HepG2 (cell line): ENCODE measurements around the gene CEP63. TPM values are rescaled to one million over a fixed set of nuclear protein-coding genes. Genes with fewer than 3 reads are reported as not detected.

Experiments used
- ATAC-seq: fragments of 200-7000 bp; cut with Tn5 transposase; 3 replicates; pipeline ENCODE4 v1.9.1; 2020; ENCODE audit warnings: mild to moderate bottlenecking, moderate library complexity
- BruUV-seq: library from RNA; stranded (reverse); fragments of 400-500 nt; replicated peaks from 2 replicates; lab custom pipeline; 2021; lab: Mats Ljungman, UMichigan
- CTCF ChIA-PET: fragments of 300-600 bp; formaldehyde crosslinking; extraction: SDS; loops from one replicate; lab custom pipeline; 2021; ENCODE audit warnings: low total read pairs, inconsistent platforms, low intra/inter-chr PET ratio; lab: Yijun Ruan, JAX
- POLR2A ChIA-PET: fragments of 350-600 bp; sonication (Branson Sonifier 250); formaldehyde crosslinking; loops from one replicate; lab custom pipeline; 2020; ENCODE audit warnings: antibody characterized with exemption, inconsistent platforms; lab: Yijun Ruan, JAX
- DNase-seq: peaks from one replicate; pipeline ENCODE4 v3.0.0-alpha.2; 2015; ENCODE audit warnings: low spot score
- FAIRE-seq: peaks from 3 replicates; lab custom pipeline; 2011; peaks lifted over from hg19 to GRCh38; lab: Jason Lieb, UNC
- H2AFZ ChIP-seq: one replicate; pipeline ENCODE4 v1.6.1; 2011; ENCODE audit warnings: low read length, inconsistent platforms
- H3K27ac ChIP-seq: fragments of 300-600 bp; 3 replicates; pipeline ENCODE4 v1.8.0; 2011; ENCODE audit warnings: mixed run types, mild to moderate bottlenecking, mixed read lengths, low read length, inconsistent platforms; ENCODE audit not compliant: insufficient read depth; ENCODE audit errors: extremely low read length
- H3K27me3 ChIP-seq, 2 experiments: fragments of 200-600 bp in 1 of 2; 2 replicates in 1 of 2; 3 replicates in 1 of 2; pipeline versions ENCODE4 v1.6.0 to v1.8.0; 2011; ENCODE audit warnings: low read length in 2 of 2, mild to moderate bottlenecking in 2 of 2, moderate library complexity in 2 of 2, inconsistent platforms in 1 of 2; ENCODE audit not compliant: insufficient read depth in 2 of 2, control insufficient read depth in 1 of 2
- H3K36me3 ChIP-seq, 2 experiments: fragments of 200-600 bp in 1 of 2; replicated peaks in 1 of 2; 2 replicates in 1 of 2; 3 replicates in 1 of 2; pipeline versions ENCODE4 v1.5.1 to v1.8.0; 2011; ENCODE audit warnings: low read length in 2 of 2, inconsistent platforms in 1 of 2; ENCODE audit not compliant: insufficient read depth in 2 of 2, control insufficient read depth in 1 of 2
- H3K4me1 ChIP-seq: 2 replicates; pipeline ENCODE4 v1.5.1; 2012; ENCODE audit warnings: low read length, inconsistent platforms; ENCODE audit not compliant: insufficient read depth
- H3K4me2 ChIP-seq: 2 replicates; pipeline ENCODE4 v1.6.0; 2011; ENCODE audit warnings: low read depth, low read length, inconsistent platforms
- H3K4me3 ChIP-seq, 3 experiments: fragments of 200-600 bp in 1 of 3; sonication (generic), shearing (Covaris generic) in 1 of 3; replicated peaks in 1 of 3; 2 replicates each; pipeline ENCODE4 v1.5.1; 2011 to 2016; ENCODE audit warnings: low read length in 3 of 3, inconsistent platforms in 2 of 3, low read depth in 2 of 3, mild to moderate bottlenecking in 2 of 3, control low read depth in 1 of 3, mixed read lengths in 1 of 3; ENCODE audit not compliant: insufficient read depth in 1 of 3
- H3K79me2 ChIP-seq: one replicate; pipeline ENCODE4 v1.6.1; 2011; ENCODE audit warnings: low read length, inconsistent platforms; ENCODE audit not compliant: insufficient read depth
- H3K9ac ChIP-seq: 2 replicates; pipeline ENCODE4 v1.6.0; 2011; ENCODE audit warnings: mild to moderate bottlenecking, low read depth, low read length, inconsistent platforms; ENCODE audit not compliant: insufficient read depth
- H3K9me3 ChIP-seq: 2 replicates; pipeline ENCODE4 v1.5.1; 2012; ENCODE audit warnings: mild to moderate bottlenecking, low read length
- H4K20me1 ChIP-seq: 2 replicates; pipeline ENCODE4 v1.6.0; 2011; ENCODE audit warnings: inconsistent platforms, mild to moderate bottlenecking, low read length, moderate library complexity; ENCODE audit not compliant: insufficient read depth
- ELF4 ChIP-seq: sonication (generic); formaldehyde crosslinking; IDR thresholded peaks from 2 replicates; pipeline ENCODE4 v1.5.0; 2020; ENCODE audit warnings: missing genetic modification reagents, mild to moderate bottlenecking, moderate library complexity, borderline replicate concordance
- FIP1L1 ChIP-seq: fragments of 200-400 bp; formaldehyde crosslinking; IDR thresholded peaks from 2 replicates; pipeline ENCODE4 v1.6.1; 2018; ENCODE audit warnings: low read depth, mild to moderate bottlenecking, low read length, moderate library complexity, borderline replicate concordance; ENCODE audit not compliant: insufficient read depth
- GLI4 ChIP-seq: sonication (generic); formaldehyde crosslinking; IDR thresholded peaks from 2 replicates; pipeline ENCODE4 v1.5.1; 2020; ENCODE audit warnings: missing genetic modification reagents, mild to moderate bottlenecking, moderate library complexity, borderline replicate concordance
- SETDB1 ChIP-seq: sonication (generic); formaldehyde crosslinking; IDR thresholded peaks from 2 replicates; pipeline ENCODE4 v1.5.1; 2020; ENCODE audit warnings: missing genetic modification reagents, mild to moderate bottlenecking, borderline replicate concordance
- SIN3B ChIP-seq: fragments of 150-350 bp; IDR thresholded peaks from 2 replicates; pipeline ENCODE4 v1.6.1; 2014; ENCODE audit warnings: low read length
- SP5 ChIP-seq: IDR thresholded peaks from 2 replicates; pipeline ENCODE4 v1.6.1; 2016; ENCODE audit warnings: low read depth, borderline replicate concordance
- TSC22D2 ChIP-seq: sonication (generic); formaldehyde crosslinking; IDR thresholded peaks from 2 replicates; pipeline ENCODE4 v1.5.1; 2020; ENCODE audit warnings: missing genetic modification reagents, mild to moderate bottlenecking, borderline replicate concordance
- ZNF317 ChIP-seq: sonication (generic); formaldehyde crosslinking; IDR thresholded peaks from 2 replicates; pipeline ENCODE4 v1.5.0; 2020; ENCODE audit warnings: mild to moderate bottlenecking, missing genetic modification reagents
- ZNF766 ChIP-seq: sonication (generic); formaldehyde crosslinking; IDR thresholded peaks from 2 replicates; pipeline ENCODE4 v1.5.0; 2020; ENCODE audit warnings: missing genetic modification reagents, borderline replicate concordance
- ZNF777 ChIP-seq: sonication (generic); formaldehyde crosslinking; IDR thresholded peaks from 2 replicates; pipeline ENCODE4 v1.4.0; 2020; ENCODE audit warnings: missing genetic modification reagents
- ZNF792 ChIP-seq: IDR thresholded peaks from 2 replicates; pipeline ENCODE4 v1.6.1; 2016
- WGBS: methylation state at CpG from one replicate; pipeline ENCODE4 v1.1.6; 2017; ENCODE audit warnings: low lambda C conversion rate; 5-methylcytosine and 5-hydroxymethylcytosine counted together
- in situ Hi-C: cut with HindIII; loops from 2 replicates; pipeline ENCODE4 v1.10.0; 2017; ENCODE audit warnings: low pct_unique_long_range_greater_than_20kb; ENCODE audit not compliant: extremely low pct_ligation_motif_present
- intact Hi-C: fragments of 100-400 bp; cut with micrococcal nuclease; formaldehyde crosslinking; loops from one replicate; pipeline ENCODE4 v1.10.0; 2022; ENCODE audit not compliant: unreplicated experiment
- polyA plus RNA-seq, 8 experiments: library from polyadenylated mRNA; depleted of rRNA in 3 of 8; stranded (reverse) in 7 of 8; unstranded in 1 of 8; fragments of >200 nt; fragmentation: Illumina TruSeq in 4 of 8; extraction: Trizol in 4 of 8; gene quantifications; 2 replicates each; pipeline versions ENCODE4 v1.2.1 to v1.2.3, GENCODE V29; 2011 to 2016; ENCODE audit warnings: low read depth in 4 of 8, missing spikeins in 1 of 8, mixed read lengths in 1 of 8; ENCODE audit not compliant: insufficient read depth in 1 of 8
- total RNA-seq, 5 experiments: library from RNA; depleted of rRNA; stranded (reverse); fragments of >200 nt; fragmentation: Illumina TruSeq; extraction: Trizol; gene quantifications; 2 replicates each; pipeline ENCODE4 v1.2.3, GENCODE V29; 2016; ENCODE audit warnings: low read depth in 1 of 5
- TF ChIP-seq, protein P1 (sequence below): sonication (generic); formaldehyde crosslinking; IDR thresholded peaks from 2 replicates; pipeline ENCODE4 v1.4.0; 2020; ENCODE audit warnings: mild to moderate bottlenecking, missing genetic modification reagents
- TF ChIP-seq, protein P2 (sequence below): sonication (generic); formaldehyde crosslinking; IDR thresholded peaks from 2 replicates; pipeline ENCODE4 v1.5.1; 2020; ENCODE audit warnings: mild to moderate bottlenecking, missing genetic modification reagents, borderline replicate concordance

Gene CEP63
- total and polyA plus RNA-seq, 2 of the 13 experiments (the other 11 are each of a cell fraction or from before 2014, with no cell fraction given), result 7.2 to 18.4 TPM

DNA sequence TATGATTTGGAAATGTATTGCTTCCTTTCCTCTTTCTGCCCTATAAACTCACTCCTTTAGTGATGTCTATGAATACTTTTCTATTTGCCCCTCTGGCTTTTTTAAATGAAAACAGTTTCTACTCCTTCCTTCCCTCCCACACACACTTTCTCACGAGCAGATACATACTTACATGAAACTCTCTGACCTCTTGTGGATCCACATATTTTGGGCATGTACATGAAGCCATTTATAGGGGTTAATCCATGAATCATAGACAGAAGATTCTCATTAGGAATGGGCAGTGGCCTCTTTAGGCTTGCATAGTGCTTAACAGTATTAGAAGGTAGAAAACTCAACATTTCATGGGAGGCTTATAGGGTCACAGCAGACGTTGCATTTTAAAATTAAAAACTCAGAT lies 24.9 kb upstream of the CEP63 start:
- Histone ChIP-seq H3K9ac (no peak overlapping the region), H3K36me3 (no peaks in the 10 kb centered on the region), H3K79me2 (no peaks in the 10 kb centered on the region)
- no TSS peak for BruUV-seq
- in situ Hi-C loops, result no loop called here
- WGBS, result 0% methylated on average over 2 of the region's 2 CpGs
- no peak for ATAC-seq
- CTCF ChIA-PET, result no interaction called here
- TF ChIP-seq SETDB1 (CRISPR knock-in tag) (no peak), ZNF792 (CRISPR knock-in tag) (no peak), GLI4 (CRISPR knock-in tag) (no peak), SIN3B (no peak), ZNF766 (CRISPR knock-in tag) (no peak), TSC22D2 (CRISPR knock-in tag) (no peak)
- TF ChIP-seq, protein P1, sequence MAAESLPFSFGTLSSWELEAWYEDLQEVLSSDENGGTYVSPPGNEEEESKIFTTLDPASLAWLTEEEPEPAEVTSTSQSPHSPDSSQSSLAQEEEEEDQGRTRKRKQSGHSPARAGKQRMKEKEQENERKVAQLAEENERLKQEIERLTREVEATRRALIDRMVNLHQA, result no peak
- TF ChIP-seq, all 625 proteins: peak for 0
- no peak overlapping the region for H3K4me2 ChIP-seq
- no peak overlapping the region for H3K4me3 ChIP-seq
- DNase-seq, result no peak
- no peak overlapping the region for H3K27ac ChIP-seq
- H3K27me3 ChIP-seq, result peaks cover 0 to 27% of the 10 kb centered on the region in 2 experiments; a peak in 2 of 5 replicates
- peaks cover 5% of the 10 kb centered on the region for H3K4me1 ChIP-seq
- FAIRE-seq, result no peak
- intact Hi-C loops, result no loop called here
- H4K20me1 ChIP-seq, result no peaks in the 10 kb centered on the region
- POLR2A ChIA-PET, result no interaction called here
- H3K9me3 ChIP-seq, result no peaks in the 10 kb centered on the region
- H2AFZ ChIP-seq, result no peak overlapping the region

DNA sequence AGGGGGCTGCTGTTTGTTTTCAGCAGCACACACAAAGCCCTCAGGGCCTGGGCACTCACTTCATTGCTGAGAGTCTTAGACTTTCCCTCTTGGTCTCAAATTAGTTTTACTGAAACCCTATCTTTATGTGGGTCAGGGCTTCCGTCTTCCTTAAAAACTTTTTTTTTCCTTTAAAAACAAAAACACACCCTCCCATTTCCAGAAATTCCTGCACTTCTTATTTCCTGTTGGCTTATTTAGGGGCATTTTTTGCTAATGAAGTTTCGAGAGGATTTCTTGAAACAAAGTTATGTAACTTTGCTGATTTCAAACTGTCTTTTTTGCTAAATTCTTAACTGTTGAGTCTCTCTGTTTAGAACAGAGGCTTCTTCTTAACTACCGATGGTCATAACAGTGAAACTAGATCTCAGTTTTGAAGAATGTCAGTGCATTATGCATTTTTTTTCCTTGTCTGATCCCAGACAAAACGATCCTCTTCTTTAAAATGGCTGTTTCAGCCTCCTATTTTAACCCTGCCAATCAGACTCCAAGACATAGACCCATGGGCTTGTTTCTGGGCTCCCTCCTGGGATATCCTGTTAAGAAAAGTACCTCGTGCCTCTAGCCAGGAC lies 23.4 kb upstream of the CEP63 start:
- 15% methylated on average over 5 of the region's 5 CpGs for WGBS
- peaks cover 5% of the 10 kb centered on the region for H3K4me1 ChIP-seq
- no peak overlapping the region for H3K4me2 ChIP-seq

More for the DNA sequence above, 23.4 kb upstream of the CEP63 start:
- CTCF ChIA-PET, result no interaction called here
- Histone ChIP-seq H3K4me3 (no peak overlapping the region), H2AFZ (no peak overlapping the region), H3K27me3 (peaks cover 0 to 26% of the 10 kb centered on the region in 2 experiments; a peak in 2 of 5 replicates), H4K20me1 (no peaks in the 10 kb centered on the region), H3K36me3 (no peaks in the 10 kb centered on the region), H3K79me2 (no peaks in the 10 kb centered on the region), H3K27ac (no peak overlapping the region), H3K9ac (no peak overlapping the region), H3K9me3 (no peaks in the 10 kb centered on the region)
- no peak for ATAC-seq
- DNase-seq, result no peak
- FAIRE-seq, result no peak
- no TSS peak for BruUV-seq
- POLR2A ChIA-PET, result no interaction called here
- intact Hi-C loops, result no loop called here
- TF ChIP-seq SP5 (CRISPR knock-in tag), result no peak
- TF ChIP-seq ELF4 (CRISPR knock-in tag), result no peak
- no peak for TF ChIP-seq ZNF777 (CRISPR knock-in tag)
- TF ChIP-seq ZNF317 (CRISPR knock-in tag), result no peak
- TF ChIP-seq FIP1L1, result no peak
- TF ChIP-seq, protein P2, sequence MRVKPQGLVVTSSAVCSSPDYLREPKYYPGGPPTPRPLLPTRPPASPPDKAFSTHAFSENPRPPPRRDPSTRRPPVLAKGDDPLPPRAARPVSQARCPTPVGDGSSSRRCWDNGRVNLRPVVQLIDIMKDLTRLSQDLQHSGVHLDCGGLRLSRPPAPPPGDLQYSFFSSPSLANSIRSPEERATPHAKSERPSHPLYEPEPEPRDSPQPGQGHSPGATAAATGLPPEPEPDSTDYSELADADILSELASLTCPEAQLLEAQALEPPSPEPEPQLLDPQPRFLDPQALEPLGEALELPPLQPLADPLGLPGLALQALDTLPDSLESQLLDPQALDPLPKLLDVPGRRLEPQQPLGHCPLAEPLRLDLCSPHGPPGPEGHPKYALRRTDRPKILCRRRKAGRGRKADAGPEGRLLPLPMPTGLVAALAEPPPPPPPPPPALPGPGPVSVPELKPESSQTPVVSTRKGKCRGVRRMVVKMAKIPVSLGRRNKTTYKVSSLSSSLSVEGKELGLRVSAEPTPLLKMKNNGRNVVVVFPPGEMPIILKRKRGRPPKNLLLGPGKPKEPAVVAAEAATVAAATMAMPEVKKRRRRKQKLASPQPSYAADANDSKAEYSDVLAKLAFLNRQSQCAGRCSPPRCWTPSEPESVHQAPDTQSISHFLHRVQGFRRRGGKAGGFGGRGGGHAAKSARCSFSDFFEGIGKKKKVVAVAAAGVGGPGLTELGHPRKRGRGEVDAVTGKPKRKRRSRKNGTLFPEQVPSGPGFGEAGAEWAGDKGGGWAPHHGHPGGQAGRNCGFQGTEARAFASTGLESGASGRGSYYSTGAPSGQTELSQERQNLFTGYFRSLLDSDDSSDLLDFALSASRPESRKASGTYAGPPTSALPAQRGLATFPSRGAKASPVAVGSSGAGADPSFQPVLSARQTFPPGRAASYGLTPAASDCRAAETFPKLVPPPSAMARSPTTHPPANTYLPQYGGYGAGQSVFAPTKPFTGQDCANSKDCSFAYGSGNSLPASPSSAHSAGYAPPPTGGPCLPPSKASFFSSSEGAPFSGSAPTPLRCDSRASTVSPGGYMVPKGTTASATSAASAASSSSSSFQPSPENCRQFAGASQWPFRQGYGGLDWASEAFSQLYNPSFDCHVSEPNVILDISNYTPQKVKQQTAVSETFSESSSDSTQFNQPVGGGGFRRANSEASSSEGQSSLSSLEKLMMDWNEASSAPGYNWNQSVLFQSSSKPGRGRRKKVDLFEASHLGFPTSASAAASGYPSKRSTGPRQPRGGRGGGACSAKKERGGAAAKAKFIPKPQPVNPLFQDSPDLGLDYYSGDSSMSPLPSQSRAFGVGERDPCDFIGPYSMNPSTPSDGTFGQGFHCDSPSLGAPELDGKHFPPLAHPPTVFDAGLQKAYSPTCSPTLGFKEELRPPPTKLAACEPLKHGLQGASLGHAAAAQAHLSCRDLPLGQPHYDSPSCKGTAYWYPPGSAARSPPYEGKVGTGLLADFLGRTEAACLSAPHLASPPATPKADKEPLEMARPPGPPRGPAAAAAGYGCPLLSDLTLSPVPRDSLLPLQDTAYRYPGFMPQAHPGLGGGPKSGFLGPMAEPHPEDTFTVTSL (CRISPR knock-in tag), result no peak
- in situ Hi-C loops, result no loop called here
